Activated CD4-positive, alpha-beta T cell treated with anti-CD3 and anti-CD28 coated beads, Interleukin-2, amount 10 ng/mL, durations not matched to agents 7 days and 5 days (primary cell): Measurements from ENCODE around the gene GTF3C1. TPM values are rescaled to one million over a fixed set of nuclear protein-coding genes. Genes with fewer than 3 reads are reported as not detected.
A peak's percentile ranks its signal among the peaks of the same experiment; 100 is the strongest.

ENCODE experiments used
- CTCF ChIA-PET: fragments of 350-600 bp; sonication (Branson Sonifier 250); formaldehyde crosslinking; loops from one replicate; lab custom pipeline; 2021; ENCODE audit warnings: antibody characterized with exemption; lab: Charles Lee
- POLR2A ChIA-PET: fragments of 350-600 bp; sonication (Branson Sonifier 250); formaldehyde crosslinking; loops from one replicate; lab custom pipeline; 2021; ENCODE audit warnings: antibody characterized with exemption; lab: Charles Lee
- DNase-seq: peaks from one replicate; pipeline ENCODE4 v3.0.0-alpha.2; 2020
- H3K27ac Mint-ChIP-seq: one replicate; pipeline ENCODE4 v1.8.0; 2021; ENCODE audit warnings: mild to moderate bottlenecking, moderate library complexity, mixed read lengths
- H3K27me3 Mint-ChIP-seq: one replicate; pipeline ENCODE4 v1.8.0; 2021; ENCODE audit warnings: mixed read lengths
- H3K36me3 Mint-ChIP-seq: one replicate; pipeline ENCODE4 v1.8.0; 2021; ENCODE audit warnings: low read depth, mixed read lengths
- H3K4me1 Mint-ChIP-seq: one replicate; pipeline ENCODE4 v1.8.0; 2021; ENCODE audit warnings: mixed read lengths
- H3K4me3 Mint-ChIP-seq: one replicate; pipeline ENCODE4 v1.8.0; 2021; ENCODE audit warnings: mild to moderate bottlenecking, moderate library complexity, mixed read lengths
- H3K9me3 Mint-ChIP-seq: one replicate; pipeline ENCODE4 v1.8.0; 2021; ENCODE audit warnings: mixed read lengths
- total RNA-seq, 2 experiments: library from RNA; stranded (reverse); gene quantifications; one replicate each; pipeline ENCODE4 v1.2.3, GENCODE V29; 2021

Gene GTF3C1
- total RNA-seq, 2 experiments from 2014 or later = 51.9 to 52.9 TPM

GRCh38 chr16:27473101-27473900 lies 76.4 kb downstream of the GTF3C1 start:
- DNase-seq = no peak
- Mint-ChIP-seq H3K9me3 (no peaks in the 10 kb centered on the region), H3K4me1 (no peaks in the 10 kb centered on the region), H3K27me3 (no peaks in the 10 kb centered on the region), H3K27ac (no peak overlapping the region), H3K36me3 (peaks cover 48% of the 10 kb centered on the region), H3K4me3 (no peak overlapping the region)
- ChIA-PET CTCF (interaction anchor here (1.3 to 1.5 kb wide), 2 partner anchors 9 to 13 kb away, joined by 3 read pairs; no protein-coding TSS in a partner anchor), POLR2A (no interaction called here)

- Mint-ChIP-seq H3K4me3 (no peak overlapping the region), H3K4me1 (no peaks in the 10 kb centered on the region), H3K36me3 (peaks cover 57% of the 10 kb centered on the region), H3K9me3 (no peaks in the 10 kb centered on the region), H3K27me3 (no peaks in the 10 kb centered on the region), H3K27ac (peak overlapping the region; percentile 50)
- ChIA-PET CTCF (interaction anchor here (1.3 to 1.5 kb wide), 2 partner anchors 10 to 12 kb away, joined by 3 read pairs; no protein-coding TSS in a partner anchor), POLR2A (no interaction called here)
- no peak for DNase-seq
Observed at GRCh38 chr16:27472091-27473020, 77.4 kb downstream of the GTF3C1 start.

- ChIA-PET POLR2A (no interaction called here), CTCF (no interaction called here)
- no peaks in the 10 kb centered on the region for H3K4me1 Mint-ChIP-seq
- peaks cover 56% of the 10 kb centered on the region for H3K36me3 Mint-ChIP-seq
- H3K4me3 Mint-ChIP-seq = no peak overlapping the region
- no peaks in the 10 kb centered on the region for H3K9me3 Mint-ChIP-seq
- no peaks in the 10 kb centered on the region for H3K27me3 Mint-ChIP-seq
- no peak overlapping the region for H3K27ac Mint-ChIP-seq
- DNase-seq = no peak
Observed at GRCh38 chr16:27471661-27472060, 78.1 kb downstream of the GTF3C1 start.

- peaks cover 5% of the 10 kb centered on the region for H3K4me1 Mint-ChIP-seq
- no peaks in the 10 kb centered on the region for H3K9me3 Mint-ChIP-seq
- no peak for DNase-seq
- CTCF ChIA-PET = no interaction called here
- no peak overlapping the region for H3K27ac Mint-ChIP-seq
- no peaks in the 10 kb centered on the region for H3K27me3 Mint-ChIP-seq
- H3K4me3 Mint-ChIP-seq = no peak overlapping the region
- peaks cover 59% of the 10 kb centered on the region for H3K36me3 Mint-ChIP-seq
- POLR2A ChIA-PET = no interaction called here
Observed at GRCh38 chr16:27470567-27471431, 78.9 kb downstream of the GTF3C1 start.

- ChIA-PET POLR2A (no interaction called here), CTCF (interaction anchor here (1.1 kb wide), 1 partner anchor 9 kb away, joined by 3 read pairs; no protein-coding TSS in a partner anchor)
- Mint-ChIP-seq H3K27me3 (no peaks in the 10 kb centered on the region), H3K4me3 (no peak overlapping the region), H3K4me1 (peaks cover 12% of the 10 kb centered on the region), H3K9me3 (no peaks in the 10 kb centered on the region), H3K27ac (no peak overlapping the region), H3K36me3 (peaks cover 62% of the 10 kb centered on the region)
- no peak for DNase-seq
Observed at GRCh38 chr16:27468941-27469531, 80.7 kb downstream of the GTF3C1 start.

- no peak overlapping the region for H3K4me3 Mint-ChIP-seq
- ChIA-PET CTCF (interaction anchor here (0.8 to 0.9 kb wide), 2 partner anchors 9 to 20 kb away, joined by 3 read pairs; no protein-coding TSS in a partner anchor), POLR2A (no interaction called here)
- peaks cover 55% of the 10 kb centered on the region for H3K36me3 Mint-ChIP-seq
- no peaks in the 10 kb centered on the region for H3K27me3 Mint-ChIP-seq
- peaks cover 26% of the 10 kb centered on the region for H3K4me1 Mint-ChIP-seq
- no peaks in the 10 kb centered on the region for H3K9me3 Mint-ChIP-seq
- H3K27ac Mint-ChIP-seq = peak overlapping the region; percentile 81
- DNase-seq = no peak
Observed at GRCh38 chr16:27465483-27465879, 84.2 kb downstream of the GTF3C1 start.

GRCh38 chr16:27464626-27465482 lies 84.9 kb downstream of the GTF3C1 start:
- ChIA-PET POLR2A (no interaction called here), CTCF (interaction anchor here (0.8 to 0.9 kb wide), 2 partner anchors 8 to 21 kb away, joined by 3 read pairs; no protein-coding TSS in a partner anchor)
- H3K36me3 Mint-ChIP-seq = peaks cover 49% of the 10 kb centered on the region
- DNase-seq = no peak
- H3K4me1 Mint-ChIP-seq = peaks cover 28% of the 10 kb centered on the region
- H3K27me3 Mint-ChIP-seq = no peaks in the 10 kb centered on the region
- no peaks in the 10 kb centered on the region for H3K9me3 Mint-ChIP-seq
- no peak overlapping the region for H3K4me3 Mint-ChIP-seq
- peak overlapping the region; percentile 81 for H3K27ac Mint-ChIP-seq

GRCh38 chr16:27463741-27464591 lies 85.7 kb downstream of the GTF3C1 start:
- Mint-ChIP-seq H3K4me3 (peak overlapping the region; percentile 5), H3K4me1 (peaks cover 33% of the 10 kb centered on the region), H3K27ac (peak overlapping the region; percentile 86), H3K9me3 (no peaks in the 10 kb centered on the region), H3K36me3 (peaks cover 48% of the 10 kb centered on the region), H3K27me3 (no peaks in the 10 kb centered on the region)
- ChIA-PET POLR2A (no interaction called here), CTCF (interaction anchor here (1.8 kb wide), 1 partner anchor 9 kb away, joined by 6 read pairs; no protein-coding TSS in a partner anchor)
- DNase-seq = peak; percentile 68

GRCh38 chr16:27462846-27463682 lies 86.6 kb downstream of the GTF3C1 start:
- Mint-ChIP-seq H3K36me3 (peaks cover 48% of the 10 kb centered on the region), H3K4me3 (peak overlapping the region; percentile 5), H3K4me1 (peaks cover 37% of the 10 kb centered on the region), H3K9me3 (no peaks in the 10 kb centered on the region), H3K27ac (peak overlapping the region; percentile 86), H3K27me3 (no peaks in the 10 kb centered on the region)
- DNase-seq = no peak
- POLR2A ChIA-PET = no interaction called here
- CTCF ChIA-PET = interaction anchor here (0.9 to 1.8 kb wide), 2 partner anchors 8 to 307 kb away, joined by 3 to 6 read pairs; no protein-coding TSS in a partner anchor
